K562 (cell line): ENCODE results near the gene ATXN7. TPM values are rescaled to one million over a fixed set of nuclear protein-coding genes. Genes with fewer than 3 reads are reported as not detected.

Experiments used
- ATAC-seq: fragments of 200-7000 bp; cut with Tn5 transposase; 3 replicates; pipeline ENCODE4 v1.9.1; 2020; ENCODE audit warnings: moderate library complexity
- BruUV-seq: library from RNA; stranded (reverse); fragments of 400-500 nt; replicated peaks from 2 replicates; lab custom pipeline; 2021; lab: Mats Ljungman, UMichigan
- CTCF ChIA-PET: fragments of 300-600 bp; formaldehyde crosslinking; extraction: SDS; loops from one replicate; lab custom pipeline; 2021; ENCODE audit warnings: low intra/inter-chr PET ratio; lab: Yijun Ruan, JAX
- POLR2A ChIA-PET: fragments of 300-600, 350-650 bp; sonication (Branson Sonifier 250); formaldehyde crosslinking; extraction: SDS; loops from one replicate; lab custom pipeline; 2021; ENCODE audit warnings: antibody characterized with exemption, inconsistent platforms; lab: Yijun Ruan, JAX
- DNase-seq, 4 experiments: peaks; one replicate each; pipeline versions ENCODE4 v3.0.0 to v3.0.0-alpha.2; 2011 to 2018; ENCODE audit warnings: low spot score in 3 of 4, mixed read lengths in 3 of 4; ENCODE audit errors: extremely low read depth in 1 of 4
- FAIRE-seq: peaks from 2 replicates; lab custom pipeline; 2011; peaks lifted over from hg19 to GRCh38; lab: Jason Lieb, UNC
- H2AFZ ChIP-seq: 2 replicates; pipeline ENCODE4 v1.6.0; 2011; ENCODE audit warnings: low read depth, low read length, control low read depth, inconsistent platforms
- H3K27ac ChIP-seq: fragments of 200-600 bp; 3 replicates; pipeline ENCODE4 v1.8.0; 2011; ENCODE audit warnings: low read depth, mild to moderate bottlenecking, control low read depth, inconsistent platforms, low read length, moderate library complexity, mixed read lengths; ENCODE audit errors: extremely low read depth
- H3K27me3 ChIP-seq, 2 experiments: fragments of 300-600 bp in 1 of 2; 2 replicates in 1 of 2; 3 replicates in 1 of 2; pipeline versions ENCODE4 v1.6.0 to v1.8.0; 2011; ENCODE audit warnings: inconsistent platforms in 2 of 2, low read length in 2 of 2, mild to moderate bottlenecking in 1 of 2, mixed read lengths in 1 of 2, moderate library complexity in 1 of 2; ENCODE audit not compliant: control insufficient read depth in 2 of 2, insufficient read depth in 2 of 2
- H3K36me3 ChIP-seq: fragments of 300-600 bp; 3 replicates; pipeline ENCODE4 v1.8.0; 2011; ENCODE audit warnings: mild to moderate bottlenecking, low read length, inconsistent platforms; ENCODE audit not compliant: control insufficient read depth, insufficient read depth
- H3K4me1 ChIP-seq, 2 experiments: fragments of 200-600 bp in 1 of 2; replicated peaks in 1 of 2; 2 replicates in 1 of 2; 3 replicates in 1 of 2; pipeline versions ENCODE4 v1.5.1 to v1.8.0; 2011; ENCODE audit warnings: inconsistent platforms in 2 of 2, low read length in 2 of 2, mild to moderate bottlenecking in 1 of 2, mixed read lengths in 1 of 2, moderate library complexity in 1 of 2; ENCODE audit not compliant: control insufficient read depth in 2 of 2, insufficient read depth in 2 of 2
- H3K4me2 ChIP-seq: 2 replicates; pipeline ENCODE4 v1.6.1; 2011; ENCODE audit warnings: low read length, control low read depth, inconsistent platforms, mixed read lengths; ENCODE audit not compliant: insufficient read depth
- H3K4me3 ChIP-seq: fragments of 200-600 bp; sonication (generic), shearing (Covaris generic); 2 replicates; pipeline ENCODE4 v1.5.1; 2016; ENCODE audit warnings: control low read depth, inconsistent platforms
- H3K79me2 ChIP-seq: fragments of 200-600 bp; 3 replicates; pipeline ENCODE4 v1.8.0; 2011; ENCODE audit warnings: low read length, inconsistent platforms; ENCODE audit not compliant: control insufficient read depth, insufficient read depth
- H3K9ac ChIP-seq, 2 experiments: 2 replicates each; pipeline versions ENCODE4 v1.6.0 to v1.6.1; 2011; ENCODE audit warnings: low read depth in 2 of 2, low read length in 2 of 2, control low read depth in 1 of 2, inconsistent platforms in 1 of 2, mild to moderate bottlenecking in 1 of 2, mixed read lengths in 1 of 2; ENCODE audit not compliant: insufficient read depth in 1 of 2
- H3K9me1 ChIP-seq: one replicate; pipeline ENCODE4 v1.6.0; 2011; ENCODE audit warnings: inconsistent platforms, mild to moderate bottlenecking, low read length, moderate library complexity; ENCODE audit not compliant: control insufficient read depth, insufficient read depth
- H3K9me3 ChIP-seq: replicated peaks from 2 replicates; pipeline ENCODE4 v1.5.1; 2011; ENCODE audit warnings: low read depth, low read length, inconsistent platforms; ENCODE audit not compliant: control insufficient read depth, insufficient read depth
- H4K20me1 ChIP-seq: replicated peaks from 2 replicates; pipeline ENCODE4 v1.6.1; 2011; ENCODE audit warnings: low read length, inconsistent platforms, mixed read lengths; ENCODE audit not compliant: control insufficient read depth, insufficient read depth
- SAFB ChIP-seq: fragments of 200-400 bp; formaldehyde crosslinking; IDR thresholded peaks from 2 replicates; pipeline ENCODE4 v1.6.1; 2017; ENCODE audit warnings: low read depth, low read length, borderline replicate concordance
- WHSC1 ChIP-seq: IDR thresholded peaks from one replicate; pipeline ENCODE4 v1.6.1; 2012; ENCODE audit warnings: low read length, control low read depth, inconsistent platforms
- ZBTB11 ChIP-seq, 3 experiments: fragments of 200-800 bp in 1 of 3; fragments of 250-450 bp in 1 of 3; fragments of 450-650 bp in 1 of 3; sonication (Bioruptor Pico) in 1 of 3; sonication (Bioruptor generic) in 1 of 3; formaldehyde crosslinking in 1 of 3; IDR thresholded peaks; 2 replicates each; pipeline versions ENCODE4 v1.6.1 to v1.8.0; 2016 to 2022; ENCODE audit warnings: mild to moderate bottlenecking in 2 of 3, missing genetic modification characterization in 2 of 3, missing compliant biosample characterization in 1 of 3, moderate library complexity in 1 of 3
- ZNF583 ChIP-seq: fragments of 250-450 bp; sonication (Bioruptor Pico); IDR thresholded peaks from 2 replicates; pipeline ENCODE4 v1.4.0; 2020
- WGBS: fragments of 100-300 bp; shearing (Covaris generic); methylation state at CpG from one replicate; pipeline ENCODE4 v1.1.6; 2016; ENCODE audit warnings: low coverage, mixed read lengths; ENCODE audit not compliant: insufficient coverage; ENCODE audit errors: missing lambda C conversion rate; 5-methylcytosine and 5-hydroxymethylcytosine counted together
- in situ Hi-C: fragments of 300-500 bp; cut with MboI; formaldehyde crosslinking; loops from 4 replicates; pipeline ENCODE4 v1.15.0; 2018; ENCODE audit warnings: inconsistent platforms, mixed read lengths
- intact Hi-C: fragments of 100-400 bp; cut with micrococcal nuclease; formaldehyde crosslinking; loops from 2 replicates; pipeline ENCODE4 v1.14.2; 2022
- polyA plus RNA-seq, 8 experiments: library from polyadenylated mRNA; depleted of rRNA in 4 of 8; stranded (reverse) in 5 of 8; unstranded in 3 of 8; fragments of >200 nt; fragmentation: Nextera tagmentation in 2 of 8; fragmentation: Illumina TruSeq in 1 of 8; extraction: Ambion mirVana in 2 of 8; extraction: Trizol in 1 of 8; gene quantifications; 2 replicates each; pipeline versions ENCODE4 v1.2.1 to v1.2.3, GENCODE V29; 2011 to 2014; ENCODE audit warnings: inconsistent platforms in 1 of 8, missing spikeins in 1 of 8
- total RNA-seq, 7 experiments: library from RNA; depleted of rRNA in 6 of 7; stranded (reverse); fragments of >200 nt in 6 of 7; fragmentation: Illumina TruSeq in 2 of 7; extraction: Trizol in 2 of 7; gene quantifications; 2 replicates each; pipeline versions ENCODE4 v1.2.1 to v1.2.3, GENCODE V29; 2011 to 2021; ENCODE audit warnings: low replicate concordance in 1 of 7
- TF ChIP-seq, protein P1 (sequence below): fragments of 450-650 bp; conservative IDR thresholded peaks from 2 replicates; pipeline ENCODE4 v1.6.1; 2016; ENCODE audit warnings: missing genetic modification characterization, low read depth, mild to moderate bottlenecking, control low read depth, missing compliant biosample characterization

ATXN7 gene
- total and polyA plus RNA-seq, 9 of the 15 experiments (the other 6 are each of a cell fraction or from before 2014, with no cell fraction given): 0.41 to 9.2 (median 6.7) TPM

DNA sequence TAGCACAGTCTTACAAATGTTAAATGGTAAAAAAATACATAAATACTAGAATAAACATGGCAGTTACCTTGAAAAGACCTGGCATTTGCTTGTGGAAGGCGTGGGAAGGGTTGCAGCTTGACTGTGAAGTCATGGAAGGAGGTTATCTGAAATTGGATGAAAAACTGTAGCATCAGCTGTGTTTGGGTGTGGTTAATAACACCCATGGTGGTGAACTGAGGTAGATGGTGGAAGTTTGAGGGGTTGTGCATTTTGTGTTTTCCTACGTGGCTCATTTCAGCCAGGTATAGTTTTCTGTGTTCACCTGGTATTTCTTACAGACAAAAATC is 113.2 kb downstream of the ATXN7 start:
- no peaks in the 10 kb centered on the region for H3K9me1 ChIP-seq
- intact Hi-C loops (no loop called here), in situ Hi-C loops (no loop called here)
- DNase-seq (no peak), ATAC-seq (no peak), FAIRE-seq (no peak)
- no peak overlapping the region for H3K9ac ChIP-seq
- 100% methylated on average over 2 of the region's 2 CpGs for WGBS
- no peak overlapping the region for H2AFZ ChIP-seq
- BruUV-seq: no TSS peak
- H3K4me2 ChIP-seq: no peak overlapping the region
- CTCF ChIA-PET: no interaction called here
- H3K4me1 ChIP-seq: no peaks in the 10 kb centered on the region; a peak in 1 of 5 replicates
- H3K4me3 ChIP-seq: no peak overlapping the region
- peaks cover 19% of the 10 kb centered on the region; the same call in 2 of the 3 replicates for H3K79me2 ChIP-seq
- H3K27me3 ChIP-seq: no peaks in the 10 kb centered on the region
- peaks cover 25% of the 10 kb centered on the region for H3K36me3 ChIP-seq
- TF ChIP-seq SAFB (no peak), WHSC1 (no peak)
- no peaks in the 10 kb centered on the region for H4K20me1 ChIP-seq
- no peak overlapping the region for H3K27ac ChIP-seq
- no peaks in the 10 kb centered on the region for H3K9me3 ChIP-seq
- POLR2A ChIA-PET: interaction anchor here (2.1 kb wide), 1 partner anchor 9 kb away, joined by 7 read pairs; no protein-coding TSS in a partner anchor

- no peaks in the 10 kb centered on the region for H3K27me3 ChIP-seq
- ChIA-PET POLR2A (interaction anchor here (2.1 kb wide), 1 partner anchor 10 kb away, joined by 7 read pairs; no protein-coding TSS in a partner anchor), CTCF (no interaction called here)
- H3K27ac ChIP-seq: no peak overlapping the region
- H2AFZ ChIP-seq: no peak overlapping the region
- H4K20me1 ChIP-seq: no peaks in the 10 kb centered on the region
- H3K9me3 ChIP-seq: no peaks in the 10 kb centered on the region
- H3K4me1 ChIP-seq: no peaks in the 10 kb centered on the region; a peak in 1 of 5 replicates
- intact Hi-C loops (no loop called here), in situ Hi-C loops (no loop called here)
- no peaks in the 10 kb centered on the region for H3K9me1 ChIP-seq
- TF ChIP-seq ZNF583 (CRISPR knock-in tag) (no peak), ZBTB11 (CRISPR knock-in tag; IDR thresholded peaks at IDR 0.05) (peak in 1 of 3 experiments; percentile 51; a peak in 1 of 6 replicates)
- TF ChIP-seq, protein P1, sequence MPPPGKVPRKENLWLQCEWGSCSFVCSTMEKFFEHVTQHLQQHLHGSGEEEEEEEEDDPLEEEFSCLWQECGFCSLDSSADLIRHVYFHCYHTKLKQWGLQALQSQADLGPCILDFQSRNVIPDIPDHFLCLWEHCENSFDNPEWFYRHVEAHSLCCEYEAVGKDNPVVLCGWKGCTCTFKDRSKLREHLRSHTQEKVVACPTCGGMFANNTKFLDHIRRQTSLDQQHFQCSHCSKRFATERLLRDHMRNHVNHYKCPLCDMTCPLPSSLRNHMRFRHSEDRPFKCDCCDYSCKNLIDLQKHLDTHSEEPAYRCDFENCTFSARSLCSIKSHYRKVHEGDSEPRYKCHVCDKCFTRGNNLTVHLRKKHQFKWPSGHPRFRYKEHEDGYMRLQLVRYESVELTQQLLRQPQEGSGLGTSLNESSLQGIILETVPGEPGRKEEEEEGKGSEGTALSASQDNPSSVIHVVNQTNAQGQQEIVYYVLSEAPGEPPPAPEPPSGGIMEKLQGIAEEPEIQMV (tag): no peak
- H3K4me2 ChIP-seq: no peak overlapping the region
- H3K9ac ChIP-seq: no peak overlapping the region
- BruUV-seq: no TSS peak
- H3K79me2 ChIP-seq: peaks cover 13% of the 10 kb centered on the region; the same call in 2 of the 3 replicates
- DNase-seq (no peak), FAIRE-seq (no peak), ATAC-seq (no peak)
- peaks cover 34% of the 10 kb centered on the region for H3K36me3 ChIP-seq
- 62% methylated on average over 3 of the region's 4 CpGs for WGBS
- H3K4me3 ChIP-seq: no peak overlapping the region
Measured at GRCh38 chr3:63977893-63978292, 114.2 kb downstream of the ATXN7 start.
